Fibroblast of pulmonary artery (primary cell): ENCODE data around the gene ANKRD40.
"Not testable (repeated sequence)": the region's sequence is repeated elsewhere in the genome, so short reads cannot be mapped to it uniquely, and the experiment has no call there.

Source experiments
- DNase-seq: peaks from one replicate; pipeline ENCODE4 v3.0.0-alpha.2; 2010; ENCODE audit warnings: low read depth
- H3K4me3 ChIP-seq: replicated peaks from 2 replicates; pipeline ENCODE4 v1.5.1; 2011; ENCODE audit warnings: low read depth, mild to moderate bottlenecking, control low read depth, low read length, moderate library complexity
- CTCF ChIP-seq: IDR thresholded peaks from 2 replicates; pipeline ENCODE4 v1.5.1; 2011; ENCODE audit warnings: mild to moderate bottlenecking, control low read depth, low read length, inconsistent platforms; ENCODE audit errors: missing control alignments

Gene ANKRD40

GRCh38 chr17:50735287-50735686 lies 27.6 kb upstream of the ANKRD40 start:
- no peak overlapping the region for H3K4me3 ChIP-seq
- no peak for DNase-seq
- TF ChIP-seq CTCF = no peak

GRCh38 chr17:50731575-50732460 lies 24.1 kb upstream of the ANKRD40 start:
- no peak overlapping the region for H3K4me3 ChIP-seq
- DNase-seq = no peak

GRCh38 chr17:50728881-50729765 lies 21.4 kb upstream of the ANKRD40 start:
- no peak for TF ChIP-seq CTCF
- no peak overlapping the region for H3K4me3 ChIP-seq
- DNase-seq = no peak

More at GRCh38 chr17:50731575-50732460, 24.1 kb upstream of the ANKRD40 start:
- no peak for TF ChIP-seq CTCF

GRCh38 chr17:50728112-50728429 lies 20.4 kb upstream of the ANKRD40 start:
- no peak for DNase-seq
- no peak overlapping the region for H3K4me3 ChIP-seq
- TF ChIP-seq CTCF = no peak

- no peak for TF ChIP-seq CTCF
- no peak overlapping the region for H3K4me3 ChIP-seq
- DNase-seq = no peak
Observed at GRCh38 chr17:50725769-50726655, 18.3 kb upstream of the ANKRD40 start.

GRCh38 chr17:50724622-50725021 lies 16.9 kb upstream of the ANKRD40 start:
- H3K4me3 ChIP-seq, DNase-seq: not testable (repeated sequence)
